HEK293T (cell line): ENCODE results near the gene HSPBP1.

ENCODE experiments used
- CTCF ChIA-PET: fragments of 350-600 bp; formaldehyde crosslinking; extraction: SDS; loops from one replicate; lab custom pipeline; 2021; ENCODE audit warnings: antibody characterized with exemption, inconsistent platforms; lab: Yijun Ruan, JAX
- POLR2A ChIA-PET: fragments of 350-600 bp; formaldehyde crosslinking; extraction: SDS; loops from one replicate; lab custom pipeline; 2020; ENCODE audit warnings: antibody characterized with exemption, inconsistent platforms; lab: Yijun Ruan, JAX
- DNase-seq: peaks from one replicate; pipeline ENCODE4 v3.0.0; 2012; ENCODE audit warnings: mixed read lengths; ENCODE audit errors: extremely low spot score
- ARNT ChIP-seq: fragments of 450-650 bp; IDR thresholded peaks from 2 replicates; pipeline ENCODE4 v1.6.1; 2017; ENCODE audit warnings: mild to moderate bottlenecking
- BHLHE40 ChIP-seq: fragments of 450-650 bp; IDR thresholded peaks from 2 replicates; pipeline ENCODE4 v1.6.1; 2016; ENCODE audit warnings: mild to moderate bottlenecking, moderate library complexity, borderline replicate concordance
- CTBP1 ChIP-seq: fragments of 450-650 bp; IDR thresholded peaks from 2 replicates; pipeline ENCODE4 v1.6.1; 2016; ENCODE audit warnings: borderline replicate concordance
- ELF4 ChIP-seq: fragments of 450-650 bp; IDR thresholded peaks from 2 replicates; pipeline ENCODE4 v1.6.1; 2017; ENCODE audit warnings: antibody characterized with exemption
- FOXA1 ChIP-seq: fragments of 450-650 bp; IDR thresholded peaks from 2 replicates; pipeline ENCODE4 v1.6.1; 2016; ENCODE audit warnings: mild to moderate bottlenecking
- FOXK2 ChIP-seq: fragments of 450-650 bp; IDR thresholded peaks from 2 replicates; pipeline ENCODE4 v1.6.1; 2016; ENCODE audit warnings: mild to moderate bottlenecking
- FOXM1 ChIP-seq: fragments of 450-650 bp; IDR thresholded peaks from 2 replicates; pipeline ENCODE4 v1.6.1; 2017; ENCODE audit warnings: mild to moderate bottlenecking, borderline replicate concordance
- HDGF ChIP-seq: fragments of 450-650 bp; IDR thresholded peaks from 2 replicates; pipeline ENCODE4 v1.6.1; 2017; ENCODE audit warnings: antibody characterized with exemption, borderline replicate concordance
- L3MBTL2 ChIP-seq: fragments of 450-650 bp; conservative IDR thresholded peaks from 2 replicates; pipeline ENCODE4 v1.6.1; 2016; ENCODE audit warnings: mild to moderate bottlenecking
- LEF1 ChIP-seq: fragments of 450-650 bp; IDR thresholded peaks from 2 replicates; pipeline ENCODE4 v1.6.1; 2017; ENCODE audit warnings: mild to moderate bottlenecking, borderline replicate concordance
- NFRKB ChIP-seq: fragments of 450-650 bp; IDR thresholded peaks from 2 replicates; pipeline ENCODE4 v1.6.1; 2016; ENCODE audit warnings: mild to moderate bottlenecking, moderate library complexity
- SP1 ChIP-seq: fragments of 450-650 bp; IDR thresholded peaks from 2 replicates; pipeline ENCODE4 v1.6.1; 2017
- SUZ12 ChIP-seq: fragments of 450-650 bp; IDR thresholded peaks from 2 replicates; pipeline ENCODE4 v1.6.1; 2016; ENCODE audit warnings: mild to moderate bottlenecking
- TARDBP ChIP-seq: fragments of 450-650 bp; IDR thresholded peaks from 2 replicates; pipeline ENCODE4 v1.6.1; 2016
- ZNF384 ChIP-seq: fragments of 450-650 bp; IDR thresholded peaks from 2 replicates; pipeline ENCODE4 v1.6.1; 2016
- TF ChIP-seq, protein P1 (sequence below): fragments of 450-650 bp; IDR thresholded peaks from 2 replicates; pipeline ENCODE4 v1.6.1; 2016

Gene HSPBP1

DNA sequence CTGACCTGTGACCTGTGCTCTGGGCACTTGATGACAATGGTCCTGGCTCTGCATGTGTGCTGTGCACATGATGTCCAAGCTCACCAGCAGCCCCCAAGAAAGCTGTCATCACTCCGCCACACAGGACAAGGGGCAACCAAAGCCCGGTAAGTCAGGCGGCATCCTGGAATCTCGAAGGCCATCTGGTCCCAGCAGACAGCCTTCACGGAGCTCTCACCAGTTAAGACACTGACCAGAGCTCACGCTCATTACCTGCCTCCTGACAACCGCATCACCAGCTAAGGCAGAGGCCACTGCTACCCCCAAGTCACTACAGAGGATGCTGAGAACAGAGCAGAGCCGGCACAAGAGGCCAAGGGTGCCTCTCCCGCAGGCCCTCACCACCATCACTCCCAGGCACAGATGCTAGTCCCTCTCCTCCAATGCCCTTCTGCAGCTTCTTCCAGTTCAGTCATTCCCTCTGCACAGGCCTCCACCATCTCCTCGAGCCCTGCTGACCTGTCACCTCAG, 31.7 kb downstream of the HSPBP1 start:
- DNase-seq: no peak
- POLR2A ChIA-PET: interaction anchor here (1.5 kb wide), 1 partner anchor 11 kb away, joined by 8 read pairs; the partner anchor contains the start of gene PPP6R1
- CTCF ChIA-PET: no interaction called here
- TF ChIP-seq ELF4: no peak
- no peak for TF ChIP-seq L3MBTL2
- no peak for TF ChIP-seq BHLHE40
- TF ChIP-seq, protein P1, sequence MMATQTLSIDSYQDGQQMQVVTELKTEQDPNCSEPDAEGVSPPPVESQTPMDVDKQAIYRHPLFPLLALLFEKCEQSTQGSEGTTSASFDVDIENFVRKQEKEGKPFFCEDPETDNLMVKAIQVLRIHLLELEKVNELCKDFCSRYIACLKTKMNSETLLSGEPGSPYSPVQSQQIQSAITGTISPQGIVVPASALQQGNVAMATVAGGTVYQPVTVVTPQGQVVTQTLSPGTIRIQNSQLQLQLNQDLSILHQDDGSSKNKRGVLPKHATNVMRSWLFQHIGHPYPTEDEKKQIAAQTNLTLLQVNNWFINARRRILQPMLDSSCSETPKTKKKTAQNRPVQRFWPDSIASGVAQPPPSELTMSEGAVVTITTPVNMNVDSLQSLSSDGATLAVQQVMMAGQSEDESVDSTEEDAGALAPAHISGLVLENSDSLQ: no peak
- no peak for TF ChIP-seq FOXM1
- no peak for TF ChIP-seq FOXK2
- no peak for TF ChIP-seq NFRKB
- no peak for TF ChIP-seq SP1
- TF ChIP-seq ZNF384: no peak
- TF ChIP-seq FOXA1: no peak
- no peak for TF ChIP-seq LEF1
- TF ChIP-seq SUZ12: no peak
- no peak for TF ChIP-seq HDGF
- no peak for TF ChIP-seq TARDBP
- TF ChIP-seq CTBP1: no peak

DNA sequence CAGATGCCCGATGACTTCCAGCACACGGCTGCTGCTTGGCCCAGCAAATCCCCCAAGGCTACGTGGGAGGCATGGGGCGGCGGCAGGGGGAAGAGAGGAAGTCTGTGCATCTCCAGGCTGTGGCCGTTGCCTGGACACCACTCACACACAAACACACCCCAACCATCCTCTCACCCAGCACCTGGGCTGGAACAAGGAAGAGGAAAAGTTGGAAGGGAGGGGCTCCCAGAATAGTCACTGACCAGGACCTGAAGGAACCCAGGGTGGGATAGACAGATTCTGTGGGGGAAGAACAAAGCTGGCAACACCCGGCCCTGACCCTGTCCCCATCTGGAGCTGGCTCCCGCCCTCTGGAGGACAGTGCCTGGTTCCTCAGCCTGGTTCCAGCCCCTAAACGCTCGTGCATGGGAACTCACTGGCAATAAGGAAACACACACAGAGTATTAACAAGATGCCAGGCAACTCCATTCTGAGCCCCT, 32.2 kb downstream of the HSPBP1 start:
- POLR2A ChIA-PET: interaction anchor here (1.5 kb wide), 1 partner anchor 12 kb away, joined by 8 read pairs; the partner anchor contains the start of gene PPP6R1
- CTCF ChIA-PET: no interaction called here
- TF ChIP-seq FOXK2 (no peak), NFRKB (no peak), TARDBP (no peak), FOXM1 (no peak), HDGF (no peak), LEF1 (no peak)
- no peak for DNase-seq

- ChIA-PET CTCF (no interaction called here), POLR2A (interaction anchor here (1.5 to 2.2 kb wide), 2 partner anchors 12 to 14 kb away, joined by 4 to 13 read pairs; partner anchors contain the start of gene PPP6R1)
- DNase-seq: no peak
- TF ChIP-seq, protein P1: no peak
- TF ChIP-seq FOXM1 (no peak), CTBP1 (no peak), FOXA1 (no peak), BHLHE40 (no peak), SUZ12 (no peak), FOXK2 (no peak), ELF4 (no peak), HDGF (no peak), NFRKB (no peak), L3MBTL2 (no peak), LEF1 (no peak), TARDBP (no peak), SP1 (no peak), ZNF384 (no peak), ARNT (no peak)
These were observed 33.2 kb downstream of the HSPBP1 start for GRCh38 chr19:55246462-55247451.

DNA sequence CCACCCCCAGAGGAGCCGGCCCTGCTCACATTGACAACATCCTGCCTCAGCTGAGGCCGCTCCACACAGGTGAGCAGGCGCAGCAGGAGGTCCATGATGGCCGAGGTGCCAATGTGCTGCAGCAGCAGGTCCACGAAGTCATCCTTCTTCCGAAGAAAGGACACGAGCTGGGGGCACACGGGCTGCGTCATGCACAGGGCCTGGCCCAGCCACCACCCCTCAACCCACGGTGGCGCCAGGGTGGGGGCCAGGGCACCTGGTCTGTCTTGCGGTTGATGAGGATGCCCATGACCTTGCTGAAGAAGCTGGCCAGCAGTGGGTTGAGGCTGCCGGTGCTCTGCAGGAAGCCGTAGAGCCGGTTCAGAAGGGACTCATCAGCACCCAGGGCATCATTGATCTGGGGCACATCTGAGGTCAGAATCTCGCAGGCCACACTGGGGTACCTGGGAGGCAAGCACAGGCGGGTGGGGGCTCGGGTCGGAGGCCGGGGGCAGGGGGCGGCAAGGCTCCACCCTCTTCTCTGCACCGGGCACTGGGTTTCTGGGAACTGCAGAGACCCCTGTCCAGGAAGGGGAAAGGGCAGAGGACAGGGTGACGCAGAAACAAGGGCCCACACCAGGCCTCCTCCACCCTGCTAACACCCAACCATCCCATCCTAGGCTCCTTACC, 34.5 kb downstream of the HSPBP1 start:
- ChIA-PET CTCF (no interaction called here), POLR2A (interaction anchor here (1.5 to 2.2 kb wide), 2 partner anchors 14 to 16 kb away, joined by 4 to 13 read pairs; partner anchors contain the start of gene PPP6R1)
- TF ChIP-seq CTBP1 (no peak), LEF1 (no peak), L3MBTL2 (no peak), BHLHE40 (no peak), ARNT (no peak), NFRKB (no peak), FOXK2 (no peak), FOXA1 (no peak), FOXM1 (no peak), HDGF (no peak), ELF4 (no peak), SUZ12 (no peak)
- TF ChIP-seq, protein P1: no peak
- DNase-seq: no peak

DNA sequence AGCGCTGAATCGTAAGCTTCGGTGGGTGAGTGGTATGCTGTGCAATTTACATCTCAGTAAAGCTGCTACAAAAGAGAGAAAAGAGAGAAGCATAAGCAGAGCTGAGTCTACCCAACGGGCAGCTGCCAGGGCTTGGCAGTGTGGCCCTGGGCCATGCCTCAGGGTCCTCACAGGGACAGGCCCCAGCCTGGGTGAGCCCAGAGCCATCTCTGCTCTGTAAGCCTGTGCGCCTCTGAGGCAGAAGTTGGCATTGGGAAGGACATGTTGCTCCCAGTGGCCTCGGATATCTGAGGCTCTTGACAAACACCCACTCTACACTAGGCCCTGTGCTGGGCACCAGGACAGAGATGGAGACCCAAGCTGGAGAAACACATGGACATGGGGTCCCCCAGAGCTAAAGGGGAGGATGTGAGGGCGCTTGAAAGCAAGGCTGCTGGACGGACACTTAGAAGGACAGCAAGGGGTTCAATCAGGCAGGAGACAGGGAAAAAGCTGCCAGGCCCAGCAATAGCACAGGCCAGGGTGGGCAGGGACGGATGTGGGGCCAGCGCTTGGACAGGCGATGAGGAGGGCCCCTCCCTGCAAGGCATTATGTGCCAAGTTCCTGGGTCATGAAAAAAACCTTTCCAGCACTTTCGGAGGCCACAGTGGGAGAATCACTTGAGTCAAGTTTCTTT, 35.8 kb downstream of the HSPBP1 start:
- ChIA-PET POLR2A (interaction anchor here (1.0 to 2.1 kb wide), 2 partner anchors 15 to 164 kb away, joined by 3 to 8 read pairs; partner anchors contain the start of genes PPP6R1 and UBE2S), CTCF (interaction anchor here (1.1 kb wide), 1 partner anchor 395 kb away, joined by 3 read pairs; no protein-coding TSS in a partner anchor)
- no peak for TF ChIP-seq FOXM1
- TF ChIP-seq ELF4: no peak
- no peak for TF ChIP-seq FOXA1
- TF ChIP-seq NFRKB: no peak
- TF ChIP-seq SP1: no peak
- no peak for TF ChIP-seq ARNT
- TF ChIP-seq CTBP1: no peak
- no peak for TF ChIP-seq LEF1
- TF ChIP-seq ZNF384: no peak
- no peak for TF ChIP-seq L3MBTL2
- TF ChIP-seq FOXK2: no peak
- TF ChIP-seq, protein P1: no peak
- no peak for DNase-seq
